NCI-H69 (cell line): ENCODE data around the gene ABCC4.
"Not testable (repeated sequence)": the region's sequence is repeated elsewhere in the genome, so short reads cannot be mapped to it uniquely, and the experiment has no call there.

Source experiments
- DNase-seq: peaks from one replicate; lab custom pipeline; 2025; lab: John Stamatoyannopoulos, UW

The ABCC4 gene

GRCh38 chr13:95226932-95227695 is 74.1 kb downstream of the ABCC4 start:
- no peak for DNase-seq

- no peak for DNase-seq
These were observed 74.8 kb downstream of the ABCC4 start for GRCh38 chr13:95226476-95226875.

- DNase-seq, result no peak
These were observed 75.2 kb downstream of the ABCC4 start for GRCh38 chr13:95226050-95226449.

DNA sequence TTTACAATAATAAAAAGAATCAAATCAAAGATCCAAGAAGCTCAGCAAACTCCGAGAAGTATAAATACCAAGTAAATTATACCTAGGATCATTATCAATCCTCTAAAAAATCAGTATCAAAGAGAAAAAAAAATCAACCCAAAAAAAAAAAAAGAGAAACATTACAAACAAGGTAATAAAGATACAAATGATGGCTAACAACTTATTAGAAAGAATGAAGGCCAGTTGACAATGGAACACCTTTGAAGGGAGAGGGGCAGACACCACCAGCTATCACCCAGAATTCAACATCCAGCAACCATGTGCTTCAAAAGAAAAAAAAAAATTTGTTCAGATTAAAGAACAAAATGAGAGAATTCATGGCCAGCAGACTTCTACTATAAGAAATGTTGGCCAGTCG is 77.2 kb downstream of the ABCC4 start:
- no peak for DNase-seq

DNA sequence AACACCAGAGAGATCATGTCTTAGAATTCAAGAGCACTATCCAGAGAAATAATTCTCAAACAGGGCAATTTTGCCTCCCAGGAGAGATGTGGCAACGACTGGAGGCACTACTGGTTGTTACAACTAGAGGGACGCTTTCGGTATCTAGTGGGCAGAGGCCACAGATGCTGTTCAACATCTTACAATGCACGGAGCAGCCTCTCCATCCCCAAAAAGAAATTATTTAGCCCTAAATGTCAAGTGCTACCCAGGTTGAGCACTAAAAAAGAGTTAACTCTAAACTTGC is 78.6 kb downstream of the ABCC4 start:
- no peak for DNase-seq

DNA sequence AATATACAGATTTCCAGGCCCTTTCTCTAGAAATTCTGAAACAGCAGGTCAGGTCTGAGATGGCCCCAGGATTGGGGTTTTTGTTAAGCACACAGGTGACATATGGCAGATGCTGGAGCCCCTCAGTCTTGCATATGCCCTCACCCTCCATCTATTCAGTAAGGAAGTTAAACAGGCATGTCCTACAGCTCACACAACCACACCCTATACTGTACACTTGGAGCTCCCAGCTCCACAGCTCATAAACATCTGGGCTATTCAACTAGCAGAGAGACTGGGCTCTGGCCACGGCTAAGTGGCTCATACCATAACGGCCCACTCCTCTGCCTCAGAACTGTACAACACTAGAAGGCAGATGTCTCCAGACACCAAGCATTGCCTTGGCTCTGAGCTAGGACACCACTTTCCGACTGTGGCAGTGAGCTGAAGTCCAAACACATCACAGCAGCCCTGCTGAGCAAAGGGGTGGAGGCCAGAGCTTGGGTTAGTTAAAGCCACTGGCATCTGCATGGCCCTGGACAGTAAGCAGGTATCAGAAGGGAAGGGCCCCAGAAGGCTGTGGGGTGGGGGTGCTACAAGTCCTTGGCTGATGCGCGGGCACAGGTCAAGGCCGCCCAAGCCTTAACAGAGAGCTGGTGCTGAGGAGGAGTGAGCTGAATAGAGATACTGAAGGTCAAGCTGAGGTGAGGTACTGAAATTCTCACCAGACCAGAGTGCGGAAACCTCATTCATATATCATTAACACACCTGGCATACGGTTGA is 79.1 kb downstream of the ABCC4 start:
- no peak for DNase-seq

- no peak for DNase-seq
These were observed 80.6 kb downstream of the ABCC4 start for GRCh38 chr13:95220611-95221010.

GRCh38 chr13:95217920-95218830 is 83.1 kb downstream of the ABCC4 start:
- DNase-seq, result no peak

DNA sequence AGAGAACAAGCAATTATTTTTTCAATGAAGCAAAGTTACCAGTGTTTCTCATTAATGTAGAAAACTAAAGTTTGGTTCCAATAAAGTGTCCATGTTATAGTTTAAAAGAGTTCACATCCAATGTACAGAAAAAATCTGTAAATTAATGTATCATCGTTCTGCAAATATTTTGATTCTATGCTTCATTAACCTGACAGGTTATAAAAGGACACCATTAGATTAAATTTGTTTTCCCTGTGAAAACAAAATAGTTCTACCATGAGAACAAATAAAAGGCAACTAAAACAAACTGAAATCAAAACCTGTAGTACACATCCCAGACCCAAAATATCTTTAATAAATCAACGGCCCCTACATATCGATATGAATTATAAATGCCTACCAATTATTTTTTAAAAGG is 85.1 kb downstream of the ABCC4 start:
- no peak for DNase-seq

GRCh38 chr13:95212983-95213850 is 88.0 kb downstream of the ABCC4 start:
- no peak for DNase-seq

DNA sequence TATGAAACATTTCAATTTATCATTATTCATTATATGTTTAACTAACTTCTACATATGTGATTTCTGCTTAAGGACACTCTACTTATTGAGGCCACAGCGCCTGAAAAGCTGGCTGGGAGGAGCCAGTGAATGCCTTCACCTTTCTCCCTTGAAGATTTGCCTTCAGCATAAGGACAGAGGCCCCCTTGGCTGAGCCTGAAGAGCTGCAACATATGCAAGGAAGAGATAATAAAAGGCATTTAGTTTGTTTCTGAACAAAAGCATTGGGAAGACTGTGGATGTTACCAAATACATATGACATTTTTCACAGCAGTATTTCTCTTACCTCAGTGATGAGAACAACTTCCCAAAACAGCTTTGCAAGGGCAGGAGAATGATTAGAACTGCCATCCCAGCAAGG is 92.1 kb downstream of the ABCC4 start:
- no peak for DNase-seq

DNA sequence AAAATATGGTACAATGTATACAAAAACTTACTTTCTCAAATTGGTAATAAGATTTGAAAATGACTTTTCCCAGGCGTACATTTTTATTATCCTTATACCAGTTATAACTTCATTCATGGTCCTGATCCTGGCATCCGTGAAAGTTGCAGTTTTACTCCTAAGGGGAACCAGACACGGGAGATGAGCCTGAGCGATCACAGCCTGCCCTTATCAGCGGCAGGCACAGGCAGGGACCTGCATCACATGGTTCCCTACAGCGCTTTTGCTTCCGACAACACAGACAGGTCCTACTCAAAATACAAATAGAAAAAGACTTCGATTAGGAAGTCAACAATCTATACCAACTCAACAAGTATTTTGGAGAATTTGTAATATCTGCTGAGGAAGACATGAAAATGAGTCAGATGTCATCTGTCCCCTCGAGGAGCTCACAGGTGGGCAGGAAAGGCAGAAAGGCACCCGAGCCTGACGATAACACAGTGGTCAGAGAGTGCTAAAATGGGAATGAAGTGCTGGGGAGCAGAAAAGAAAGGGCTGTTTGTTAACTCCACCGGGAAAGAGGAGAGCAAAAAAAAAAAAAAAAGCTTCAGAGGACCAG is 93.4 kb downstream of the ABCC4 start:
- DNase-seq, result no peak

GRCh38 chr13:95206116-95206515 is 95.1 kb downstream of the ABCC4 start:
- no peak for DNase-seq

DNA sequence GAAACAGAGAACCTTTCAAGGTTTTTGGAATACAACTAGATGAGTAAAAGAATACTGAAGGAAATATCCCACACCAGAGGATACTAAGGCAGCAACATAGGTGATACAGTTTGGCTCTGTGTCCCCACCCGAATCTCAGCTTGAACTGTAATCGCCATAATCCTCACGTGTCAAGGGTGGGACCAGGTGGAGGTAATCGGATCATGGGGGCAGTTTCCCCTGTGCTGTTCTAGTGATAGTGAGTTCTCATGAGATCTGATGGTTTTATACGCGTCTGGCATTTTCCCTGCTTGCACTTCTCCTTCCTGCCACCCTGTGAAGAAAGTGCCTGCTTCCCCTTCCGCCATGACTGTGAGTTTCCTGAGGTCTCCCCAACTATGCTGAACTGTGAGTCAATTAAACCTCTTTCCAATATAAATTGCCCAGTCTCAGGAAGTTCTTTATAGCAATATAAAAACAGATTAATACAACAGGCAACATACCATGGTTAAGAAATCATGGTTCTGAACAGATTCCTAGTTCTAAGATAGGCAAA is 97.0 kb downstream of the ABCC4 start:
- no peak for DNase-seq

DNA sequence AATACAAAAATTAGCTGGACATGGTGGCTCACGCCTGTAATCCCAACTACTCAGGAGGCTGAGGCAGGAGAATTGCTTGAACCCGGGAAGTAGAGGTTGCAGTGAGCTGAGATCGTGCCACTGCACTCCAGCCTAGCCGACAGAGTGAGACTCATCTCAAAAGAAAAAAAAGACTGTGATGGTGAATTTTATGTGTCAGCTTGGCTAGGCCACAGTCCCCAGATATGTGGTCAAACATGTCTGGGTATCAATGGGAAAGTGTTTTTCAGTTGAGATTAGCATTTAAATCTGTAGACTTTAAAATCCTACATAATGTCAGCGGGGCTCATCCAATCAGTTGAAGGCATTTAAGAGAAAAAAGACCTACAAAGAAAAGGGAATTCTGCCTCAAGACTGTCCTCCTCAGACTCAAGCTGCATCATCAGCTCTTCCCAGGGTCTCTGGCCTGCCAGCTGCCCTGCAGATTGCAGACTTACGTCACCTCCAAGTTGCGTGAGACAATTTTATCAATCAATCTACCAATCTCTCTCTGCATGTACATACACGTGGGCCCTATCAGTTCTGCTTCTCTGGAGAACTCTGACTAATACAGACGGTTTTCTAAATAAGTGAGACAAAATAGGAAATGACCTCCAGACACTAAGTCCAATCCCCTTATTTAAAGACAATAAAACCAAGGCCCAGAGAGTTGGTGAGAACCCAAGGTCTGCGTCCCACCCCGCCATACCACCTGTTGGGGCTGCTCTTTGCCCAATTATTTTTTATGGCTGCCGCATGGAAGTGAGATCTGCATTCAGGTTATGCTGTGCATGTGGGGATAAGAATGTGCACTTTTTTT is 99.2 kb downstream of the ABCC4 start:
- no peak for DNase-seq

DNA sequence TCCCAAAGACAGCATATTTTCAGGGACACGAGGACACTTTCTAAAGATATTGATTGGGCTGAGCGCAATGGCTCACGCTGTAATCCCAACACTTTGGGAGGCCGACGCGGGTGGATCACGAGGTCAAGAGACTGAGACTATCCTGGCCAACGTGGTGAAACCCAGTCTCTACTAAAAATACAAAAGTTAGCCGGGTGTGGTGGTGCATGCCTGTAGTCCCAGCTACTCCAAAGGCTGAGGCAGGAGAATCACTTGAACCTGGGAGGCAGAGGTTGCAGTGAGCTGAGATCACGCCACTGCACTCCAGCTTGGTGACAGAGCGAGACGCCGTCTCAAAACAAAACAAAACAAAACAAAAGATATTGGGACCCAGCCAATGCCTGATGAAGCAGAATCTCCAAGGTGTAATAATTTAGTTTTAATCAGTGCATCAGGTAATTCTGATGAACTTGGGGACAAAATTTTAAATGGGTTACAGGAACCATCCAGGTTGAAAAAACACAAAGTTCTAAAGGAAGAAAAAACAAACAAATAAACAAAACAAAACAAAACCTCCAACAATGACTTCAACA is 100.8 kb downstream of the ABCC4 start:
- DNase-seq, result not testable (repeated sequence)

- DNase-seq, result no peak
These were observed 101.4 kb downstream of the ABCC4 start for GRCh38 chr13:95199896-95200295.

GRCh38 chr13:95198606-95199005 is 102.6 kb downstream of the ABCC4 start:
- DNase-seq, result not testable (repeated sequence)

DNA sequence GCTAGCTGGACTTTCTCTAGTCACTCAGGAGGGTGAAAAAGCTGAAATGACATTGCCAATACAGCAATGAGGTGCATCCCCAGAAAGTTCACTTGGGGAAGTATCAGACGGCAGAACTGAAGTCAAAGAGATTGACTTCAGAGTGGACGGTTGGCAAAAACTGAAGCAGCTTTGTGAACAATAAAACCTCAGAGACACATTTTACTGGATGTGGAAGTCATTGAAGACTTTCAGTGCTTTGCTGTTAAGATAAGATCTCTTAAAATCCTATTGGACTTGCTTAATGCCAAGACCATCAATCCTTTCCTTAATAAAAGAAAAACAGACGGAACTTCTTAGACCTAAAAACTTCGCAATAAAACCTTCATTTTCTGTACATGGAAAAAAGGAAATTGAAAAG is 103.7 kb downstream of the ABCC4 start:
- no peak for DNase-seq

- DNase-seq, result no peak
These were observed 106.1 kb downstream of the ABCC4 start for GRCh38 chr13:95195146-95195545.
